Hepatocyte (in vitro differentiated cells): ENCODE results near the gene CNOT6. TPM values are rescaled to one million over a fixed set of nuclear protein-coding genes. Genes with fewer than 3 reads are reported as not detected.

ENCODE experiments used
- DNase-seq: peaks from one replicate; pipeline ENCODE4 v3.0.0-alpha.2; 2016; ENCODE audit warnings: low spot score
- H2AFZ ChIP-seq: fragments of 200-600 bp; sonication (generic); 2 replicates; pipeline ENCODE4 v1.6.0; 2016; ENCODE audit warnings: antibody characterized with exemption, mild to moderate bottlenecking
- H3K27ac ChIP-seq: fragments of 200-600 bp; sonication (generic); 2 replicates; pipeline ENCODE4 v1.5.1; 2016; ENCODE audit warnings: mild to moderate bottlenecking
- H3K27me3 ChIP-seq: fragments of 200-600 bp; sonication (generic); 2 replicates; pipeline ENCODE4 v1.6.1; 2016
- H3K36me3 ChIP-seq: fragments of 200-600 bp; sonication (generic); replicated peaks from 2 replicates; pipeline ENCODE4 v1.5.1; 2016; ENCODE audit warnings: low read depth; ENCODE audit not compliant: insufficient read depth
- H3K4me1 ChIP-seq: fragments of 200-600 bp; sonication (generic); 2 replicates; pipeline ENCODE4 v1.5.1; 2016; ENCODE audit warnings: mild to moderate bottlenecking, moderate library complexity; ENCODE audit not compliant: insufficient read depth
- H3K4me2 ChIP-seq: fragments of 200-600 bp; sonication (generic); 2 replicates; pipeline ENCODE4 v1.6.0; 2016
- H3K4me3 ChIP-seq: fragments of 200-600 bp; sonication (generic); 2 replicates; pipeline ENCODE4 v1.5.1; 2016; ENCODE audit warnings: mild to moderate bottlenecking
- H3K79me2 ChIP-seq: fragments of 200-600 bp; sonication (generic); 2 replicates; pipeline ENCODE4 v1.6.0; 2017; ENCODE audit warnings: mild to moderate bottlenecking
- H3K9me2 ChIP-seq: fragments of 200-600 bp; sonication (generic); replicated peaks from 2 replicates; pipeline ENCODE4 v1.6.0; 2017; ENCODE audit warnings: mild to moderate bottlenecking; ENCODE audit not compliant: insufficient read depth
- H3K9me3 ChIP-seq: fragments of 200-600 bp; sonication (generic); 2 replicates; pipeline ENCODE4 v1.5.1; 2016; ENCODE audit warnings: low read depth, mild to moderate bottlenecking
- H4K20me1 ChIP-seq: fragments of 200-600 bp; sonication (generic); 2 replicates; pipeline ENCODE4 v1.6.0; 2016; ENCODE audit warnings: mild to moderate bottlenecking; ENCODE audit not compliant: insufficient read depth, poor library complexity, severe bottlenecking
- EZH2 ChIP-seq: fragments of 200-600 bp; sonication (generic); IDR thresholded peaks from 2 replicates; pipeline ENCODE4 v1.6.1; 2016; ENCODE audit warnings: antibody characterized with exemption, mild to moderate bottlenecking, borderline replicate concordance
- EZH2phosphoT487 ChIP-seq: fragments of 200-600 bp; sonication (generic); IDR thresholded peaks from one replicate; pipeline ENCODE4 v1.6.1; 2018; ENCODE audit warnings: antibody characterized with exemption, mild to moderate bottlenecking, low read depth, moderate library complexity; ENCODE audit not compliant: unreplicated experiment, severe bottlenecking
- WGBS: methylation state at CpG from one replicate; pipeline ENCODE4 v1.1.6; 2016; ENCODE audit warnings: low lambda C conversion rate; ENCODE audit errors: missing lambda C conversion rate; 5-methylcytosine and 5-hydroxymethylcytosine counted together
- polyA plus RNA-seq: library from polyadenylated mRNA; unstranded; fragments of >200 nt; fragmentation: Nextera tagmentation; extraction: Ambion mirVana; gene quantifications from 2 replicates; pipeline ENCODE4 v1.2.1, GENCODE V29; 2016
- total RNA-seq: library from RNA; depleted of rRNA; stranded (reverse); fragments of >200 nt; gene quantifications from 2 replicates; pipeline ENCODE4 v1.2.3, GENCODE V29; 2014
- TF ChIP-seq, protein P1 (sequence below): fragments of 200-600 bp; sonication (generic); IDR thresholded peaks from 2 replicates; pipeline ENCODE4 v1.5.1; 2016; ENCODE audit warnings: antibody characterized with exemption, mild to moderate bottlenecking; ENCODE audit not compliant: poor library complexity

The CNOT6 gene
- total and polyA plus RNA-seq, 2 experiments from 2014 or later, result 12.0 to 24.1 TPM

DNA sequence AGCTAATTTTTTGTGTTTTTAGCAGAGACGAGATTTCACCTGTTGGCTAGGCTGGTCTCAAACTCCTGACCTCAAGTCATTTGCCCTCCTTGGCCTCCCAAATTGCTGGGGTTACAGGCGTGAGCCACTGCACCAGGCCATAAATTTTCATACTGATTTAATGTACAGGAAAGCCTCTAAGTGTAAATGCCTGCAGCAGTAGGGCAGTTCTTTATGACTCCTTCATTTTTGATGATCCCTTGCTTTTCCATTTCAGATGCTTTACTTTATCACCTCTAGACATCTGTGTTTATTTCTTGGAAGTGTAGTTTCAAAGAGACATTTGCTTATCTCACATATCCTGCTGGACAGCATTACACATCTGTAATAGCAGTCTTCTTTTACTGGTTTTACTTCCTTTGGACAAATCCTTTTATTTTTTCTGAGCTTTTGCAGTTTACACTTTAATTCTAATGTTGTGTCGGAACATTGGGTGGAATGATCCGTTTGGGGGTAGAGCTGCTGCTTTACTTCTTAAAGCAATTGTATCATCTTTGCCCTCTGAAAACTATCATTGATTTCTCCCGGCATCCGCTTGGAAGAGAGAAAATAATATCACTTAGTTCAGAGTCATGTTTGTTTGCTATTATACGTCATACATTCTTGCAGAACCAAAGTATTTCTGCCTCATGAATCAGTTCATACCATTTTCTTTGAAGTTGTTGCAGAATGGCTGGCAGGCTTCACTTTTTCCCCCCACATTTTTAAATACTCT, 61.2 kb downstream of the CNOT6 start:
- Histone ChIP-seq H3K4me2 (peak overlapping the region; percentile 33), H2AFZ (no peak overlapping the region)
- 48% methylated on average over 7 of the region's 7 CpGs for WGBS

DNA sequence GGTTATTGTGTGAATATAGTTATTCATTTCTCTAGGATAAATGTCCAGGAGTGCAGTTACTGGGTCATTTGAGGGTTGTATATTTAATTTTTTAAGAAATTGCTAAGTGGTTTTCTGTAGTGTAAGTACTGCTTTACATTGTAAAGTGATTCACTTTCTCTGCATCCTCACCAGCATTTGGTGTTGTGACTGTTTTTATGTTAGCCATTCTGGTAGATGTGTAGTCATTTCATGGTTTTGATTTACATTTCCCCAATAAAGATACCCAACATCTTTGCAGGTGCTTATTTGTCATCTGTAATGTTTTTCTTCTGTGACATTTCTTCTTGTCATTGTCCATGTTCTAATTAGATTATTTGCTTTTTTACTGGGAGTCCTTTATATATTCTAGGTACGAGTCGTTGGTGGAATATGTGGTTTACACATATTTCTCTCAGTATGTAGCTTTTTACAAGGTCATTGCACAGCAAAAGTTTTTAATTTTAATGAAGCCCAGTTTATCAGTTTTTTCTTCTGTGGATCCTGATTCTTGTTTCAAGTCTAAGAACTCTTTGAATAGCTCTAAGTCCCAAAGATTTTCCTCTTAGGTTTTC, 63.1 kb downstream of the CNOT6 start:
- no peak for DNase-seq
- TF ChIP-seq EZH2, result no peak
- TF ChIP-seq, protein P1, sequence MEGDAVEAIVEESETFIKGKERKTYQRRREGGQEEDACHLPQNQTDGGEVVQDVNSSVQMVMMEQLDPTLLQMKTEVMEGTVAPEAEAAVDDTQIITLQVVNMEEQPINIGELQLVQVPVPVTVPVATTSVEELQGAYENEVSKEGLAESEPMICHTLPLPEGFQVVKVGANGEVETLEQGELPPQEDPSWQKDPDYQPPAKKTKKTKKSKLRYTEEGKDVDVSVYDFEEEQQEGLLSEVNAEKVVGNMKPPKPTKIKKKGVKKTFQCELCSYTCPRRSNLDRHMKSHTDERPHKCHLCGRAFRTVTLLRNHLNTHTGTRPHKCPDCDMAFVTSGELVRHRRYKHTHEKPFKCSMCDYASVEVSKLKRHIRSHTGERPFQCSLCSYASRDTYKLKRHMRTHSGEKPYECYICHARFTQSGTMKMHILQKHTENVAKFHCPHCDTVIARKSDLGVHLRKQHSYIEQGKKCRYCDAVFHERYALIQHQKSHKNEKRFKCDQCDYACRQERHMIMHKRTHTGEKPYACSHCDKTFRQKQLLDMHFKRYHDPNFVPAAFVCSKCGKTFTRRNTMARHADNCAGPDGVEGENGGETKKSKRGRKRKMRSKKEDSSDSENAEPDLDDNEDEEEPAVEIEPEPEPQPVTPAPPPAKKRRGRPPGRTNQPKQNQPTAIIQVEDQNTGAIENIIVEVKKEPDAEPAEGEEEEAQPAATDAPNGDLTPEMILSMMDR, result no peak
- no peak for TF ChIP-seq EZH2phosphoT487
- Histone ChIP-seq H3K9me2 (no peaks in the 10 kb centered on the region), H3K9me3 (no peaks in the 10 kb centered on the region), H3K27ac (no peak overlapping the region), H3K4me3 (no peak overlapping the region), H3K4me1 (peaks cover 4% of the 10 kb centered on the region), H3K4me2 (no peak overlapping the region), H4K20me1 (peaks cover 4% of the 10 kb centered on the region), H2AFZ (no peak overlapping the region), H3K27me3 (no peaks in the 10 kb centered on the region), H3K79me2 (peaks cover 63% of the 10 kb centered on the region), H3K36me3 (no peaks in the 10 kb centered on the region)
- 76% methylated on average over 2 of the region's 2 CpGs for WGBS

More for the DNA sequence above, 61.2 kb downstream of the CNOT6 start:
- no peak for TF ChIP-seq EZH2phosphoT487
- TF ChIP-seq EZH2, result no peak
- TF ChIP-seq, protein P1, result no peak
- no peaks in the 10 kb centered on the region for H3K36me3 ChIP-seq
- H3K79me2 ChIP-seq, result peaks cover 55% of the 10 kb centered on the region
- DNase-seq, result no peak
- H3K27ac ChIP-seq, result peak overlapping the region; percentile 29
- H4K20me1 ChIP-seq, result no peaks in the 10 kb centered on the region
- no peaks in the 10 kb centered on the region for H3K27me3 ChIP-seq
- peaks cover 4% of the 10 kb centered on the region for H3K4me1 ChIP-seq
- no peaks in the 10 kb centered on the region for H3K9me2 ChIP-seq
- H3K9me3 ChIP-seq, result no peaks in the 10 kb centered on the region
- H3K4me3 ChIP-seq, result no peak overlapping the region

DNA sequence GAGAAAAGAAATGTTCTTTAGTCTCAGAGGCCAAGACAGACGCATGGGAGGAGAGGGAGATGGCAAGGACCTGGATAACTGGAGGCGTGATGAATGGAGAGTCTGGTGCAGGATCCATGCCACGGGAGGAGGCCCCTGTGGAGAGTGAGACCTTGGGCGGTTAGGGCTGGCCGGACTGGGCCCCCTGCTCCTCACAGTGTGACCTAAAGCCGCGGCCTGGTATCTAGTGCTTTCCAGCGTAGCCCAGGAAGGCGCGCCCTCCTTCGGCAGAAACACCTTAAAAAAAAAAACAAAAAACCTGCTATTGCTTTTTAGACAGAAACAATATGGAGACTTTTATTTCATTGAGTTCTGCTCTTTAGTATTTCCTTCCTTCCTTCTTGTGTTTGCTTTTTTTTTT, 64.1 kb downstream of the CNOT6 start:
- Histone ChIP-seq H2AFZ (no peak overlapping the region), H3K9me3 (no peaks in the 10 kb centered on the region), H3K36me3 (no peaks in the 10 kb centered on the region), H3K9me2 (no peaks in the 10 kb centered on the region), H3K4me2 (no peak overlapping the region), H4K20me1 (peaks cover 4% of the 10 kb centered on the region), H3K4me1 (peaks cover 4% of the 10 kb centered on the region), H3K79me2 (peaks cover 65% of the 10 kb centered on the region), H3K27ac (no peak overlapping the region), H3K4me3 (no peak overlapping the region), H3K27me3 (no peaks in the 10 kb centered on the region)
- no peak for DNase-seq
- WGBS, result 96% methylated on average over 11 of the region's 11 CpGs
- TF ChIP-seq EZH2, result no peak
- TF ChIP-seq EZH2phosphoT487, result no peak
- TF ChIP-seq, protein P1, result no peak
